Body of pancreas (tissue), 4 donors: ENCODE data around the gene CORO7.

Source experiments
- CTCF ChIP-seq, 7 experiments: fragments of 450-650 bp in 4 of 7; fragments of 200-600 bp in 3 of 7; sonication (generic) in 3 of 7; IDR thresholded peaks; one replicate each; pipeline ENCODE4 v1.5.1; 2016 to 2019; ENCODE audit warnings: antibody characterized with exemption in 7 of 7
- POLR2A ChIP-seq, 3 donors: fragments of 450-650 bp; IDR thresholded peaks; one replicate each; pipeline ENCODE4 v1.6.1; 2016; ENCODE audit warnings: antibody characterized with exemption in 3 of 3, mild to moderate bottlenecking in 2 of 3

GRCh38 chr16:4425378-4426020 is 9.1 kb upstream of the CORO7 start, which contains the start of gene DNAJA3:
- TF ChIP-seq POLR2A (IDR thresholded peaks at IDR 0.05), result peak; percentile 35 to 83 (median 82)
- TF ChIP-seq CTCF (IDR thresholded peaks at IDR 0.05), result peak in 1 of 7 experiments; percentile 25
